ENCODE measurements around the gene FAM133A. TPM values are rescaled to one million over a fixed set of nuclear protein-coding genes. Genes with fewer than 3 reads are reported as not detected.

Gene FAM133A
- polyA plus RNA-seq, 1 donor (not counting 4 experiments of a cell fraction or from before 2014, with no cell fraction given) = not detected

DNA sequence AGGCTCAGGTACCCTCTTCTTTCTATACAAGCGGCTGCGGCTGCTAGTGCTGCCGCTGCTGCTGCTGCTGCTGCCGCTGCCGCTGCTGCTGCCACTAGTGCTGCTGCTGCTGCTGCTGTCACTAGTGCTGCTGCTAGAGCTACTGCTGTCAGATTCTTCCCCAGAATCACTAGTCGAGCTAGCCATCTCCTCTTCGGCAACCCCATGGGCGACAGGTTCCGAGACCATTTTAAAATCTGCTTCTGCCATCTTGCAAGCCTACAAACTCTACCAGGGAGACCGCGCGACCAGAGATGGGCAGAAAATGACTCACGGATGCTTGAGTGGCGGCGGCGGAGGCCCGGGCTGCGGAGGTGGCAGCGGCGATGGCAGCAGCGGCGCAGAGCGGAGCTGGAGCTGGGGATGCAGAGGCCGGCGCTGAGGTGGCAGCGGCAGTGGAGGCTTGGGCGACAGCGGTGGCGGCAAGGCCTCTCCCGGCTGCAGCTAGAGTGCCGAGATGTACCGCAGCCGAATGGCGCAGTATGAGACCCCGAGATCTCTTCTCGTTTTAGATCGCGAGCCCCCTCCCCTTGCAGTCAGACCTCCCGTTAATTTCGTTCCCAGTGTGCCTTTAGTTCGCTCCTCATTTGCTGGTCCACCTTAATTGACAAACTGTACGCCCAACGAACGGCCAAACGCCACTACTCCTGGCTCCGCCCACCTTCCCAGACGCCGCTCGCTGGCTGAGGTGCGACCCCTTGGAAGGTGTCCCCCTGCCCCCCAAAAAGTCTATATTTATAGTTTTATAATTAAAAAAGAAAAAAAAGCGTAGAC lies 744 bp upstream of the FAM133A start, which contains the start of gene NAP1L3:
Gene NAP1L3 (minus strand): TSS at position 523 of the 813 bp plus-strand sequence. CDS start 274 bp downstream, at position 249.
- peak within 1 kb of the TSS; percentile 15 for H3K9ac ChIP-seq (ENCODE audit: control insufficient read depth, extremely low read depth, insufficient read depth, low read length)

DNA sequence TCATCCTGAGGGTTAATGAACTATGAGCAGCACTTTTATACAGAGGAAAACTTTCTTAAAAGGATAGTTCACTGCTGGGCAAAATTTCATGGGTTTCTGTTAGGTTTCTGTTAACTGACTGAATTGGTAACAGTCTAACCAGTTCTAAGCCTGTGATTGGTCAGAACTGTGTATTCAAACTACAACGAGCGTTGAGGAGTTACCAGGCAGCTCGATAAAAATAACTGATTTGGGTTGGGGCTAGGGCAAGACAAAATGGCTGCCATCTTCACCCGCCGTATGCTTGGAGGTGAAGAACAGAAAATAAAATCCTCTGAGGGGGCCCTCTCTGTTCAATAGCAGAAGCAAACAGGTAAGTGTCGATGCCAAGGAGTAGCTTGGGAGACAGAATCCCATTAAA lies 22.0 kb downstream of the FAM133A start:
- no peaks in the 10 kb centered on the region for H3K79me2 ChIP-seq (ENCODE audit: control insufficient read depth, insufficient read depth, low read length)
- H3K4me1 ChIP-seq (ENCODE audit: control insufficient read depth, extremely low read depth, insufficient read depth, low read length) = no peaks in the 10 kb centered on the region
- H3K9ac ChIP-seq (ENCODE audit: control insufficient read depth, extremely low read depth, insufficient read depth, low read length) = no peak overlapping the region
- no peak overlapping the region for H3K27ac ChIP-seq (ENCODE audit: control insufficient read depth, insufficient read depth, low read length)
- dilution Hi-C loops (cut with MboI; ENCODE audit: extremely low pct_ligation_motif_present, low sequenced_read_pairs) = no loop called here
- no peaks in the 10 kb centered on the region for H3K9me3 ChIP-seq (ENCODE audit: control insufficient read depth, low read depth, low read length)
- no peak overlapping the region for H2AFZ ChIP-seq (ENCODE audit: control insufficient read depth, low read length)
- no peak overlapping the region for H3K4me3 ChIP-seq (ENCODE audit: control insufficient read depth in 2 of 3, extremely low read depth in 1 of 3, insufficient read depth in 2 of 3, low read depth in 1 of 3, low read length in 3 of 3)
- no peaks in the 10 kb centered on the region for H3K27me3 ChIP-seq (ENCODE audit: control insufficient read depth, extremely low read depth, insufficient read depth, low read length)
- H3K9me1 ChIP-seq (ENCODE audit: control insufficient read depth, extremely low read depth, insufficient read depth, low read length) = no peaks in the 10 kb centered on the region
- H3K4me2 ChIP-seq (ENCODE audit: control insufficient read depth, extremely low read depth, insufficient read depth, low read depth, low read length) = no peak overlapping the region
- DNase-seq (ENCODE audit: low read depth, low spot score) = no peak
- TF ChIP-seq EZH2 (IDR thresholded peaks at IDR 0.05; ENCODE audit: low read length) = no peak
- TF ChIP-seq, protein P1, sequence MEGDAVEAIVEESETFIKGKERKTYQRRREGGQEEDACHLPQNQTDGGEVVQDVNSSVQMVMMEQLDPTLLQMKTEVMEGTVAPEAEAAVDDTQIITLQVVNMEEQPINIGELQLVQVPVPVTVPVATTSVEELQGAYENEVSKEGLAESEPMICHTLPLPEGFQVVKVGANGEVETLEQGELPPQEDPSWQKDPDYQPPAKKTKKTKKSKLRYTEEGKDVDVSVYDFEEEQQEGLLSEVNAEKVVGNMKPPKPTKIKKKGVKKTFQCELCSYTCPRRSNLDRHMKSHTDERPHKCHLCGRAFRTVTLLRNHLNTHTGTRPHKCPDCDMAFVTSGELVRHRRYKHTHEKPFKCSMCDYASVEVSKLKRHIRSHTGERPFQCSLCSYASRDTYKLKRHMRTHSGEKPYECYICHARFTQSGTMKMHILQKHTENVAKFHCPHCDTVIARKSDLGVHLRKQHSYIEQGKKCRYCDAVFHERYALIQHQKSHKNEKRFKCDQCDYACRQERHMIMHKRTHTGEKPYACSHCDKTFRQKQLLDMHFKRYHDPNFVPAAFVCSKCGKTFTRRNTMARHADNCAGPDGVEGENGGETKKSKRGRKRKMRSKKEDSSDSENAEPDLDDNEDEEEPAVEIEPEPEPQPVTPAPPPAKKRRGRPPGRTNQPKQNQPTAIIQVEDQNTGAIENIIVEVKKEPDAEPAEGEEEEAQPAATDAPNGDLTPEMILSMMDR (optimal IDR thresholded peaks at IDR 0.05 in 1 of 3, IDR thresholded peaks at IDR 0.05 in 1 of 3, conservative IDR thresholded peaks at IDR 0.05 in 1 of 3; ENCODE audit: extremely low read depth in 1 of 3, insufficient read depth in 2 of 3, low read length in 3 of 3) = no peak
- FAIRE-seq = no peak
- no peaks in the 10 kb centered on the region for H4K20me1 ChIP-seq (ENCODE audit: control insufficient read depth, extremely low read depth, insufficient read depth, low read length)
- no peaks in the 10 kb centered on the region for H3K36me3 ChIP-seq (ENCODE audit: control insufficient read depth in 2 of 2, extremely low read depth in 1 of 2, insufficient read depth in 2 of 2, low read length in 2 of 2)

More for the DNA sequence above, 744 bp upstream of the FAM133A start, which contains the start of gene NAP1L3:
- H3K4me3 ChIP-seq (ENCODE audit: control insufficient read depth in 2 of 3, extremely low read depth in 1 of 3, insufficient read depth in 2 of 3, low read depth in 1 of 3, low read length in 3 of 3) = peak within 1 kb of the TSS; percentile 50 to 65 (median 62)
- no peaks in the 10 kb centered on the region for H3K36me3 ChIP-seq (ENCODE audit: control insufficient read depth in 2 of 2, extremely low read depth in 1 of 2, insufficient read depth in 2 of 2, low read length in 2 of 2)
- H4K20me1 ChIP-seq (ENCODE audit: control insufficient read depth, extremely low read depth, insufficient read depth, low read length) = no peaks in the 10 kb centered on the region
- peaks cover 12% of the 10 kb centered on the region for H3K27me3 ChIP-seq (ENCODE audit: control insufficient read depth, extremely low read depth, insufficient read depth, low read length)
- H3K4me1 ChIP-seq (ENCODE audit: control insufficient read depth, extremely low read depth, insufficient read depth, low read length) = peaks cover 2% of the 10 kb centered on the region
- H3K4me2 ChIP-seq (ENCODE audit: control insufficient read depth, extremely low read depth, insufficient read depth, low read depth, low read length) = peak within 1 kb of the TSS; percentile 66
- no peaks in the 10 kb centered on the region for H3K9me3 ChIP-seq (ENCODE audit: control insufficient read depth, low read depth, low read length)
- H3K79me2 ChIP-seq (ENCODE audit: control insufficient read depth, insufficient read depth, low read length) = no peaks in the 10 kb centered on the region
- H3K9me1 ChIP-seq (ENCODE audit: control insufficient read depth, extremely low read depth, insufficient read depth, low read length) = no peaks in the 10 kb centered on the region
- no peak within 1 kb of the TSS for H3K27ac ChIP-seq (ENCODE audit: control insufficient read depth, insufficient read depth, low read length)
- dilution Hi-C loops (cut with MboI; ENCODE audit: extremely low pct_ligation_motif_present, low sequenced_read_pairs) = no loop called here
- TF ChIP-seq, protein P1 (optimal IDR thresholded peaks at IDR 0.05 in 1 of 3, IDR thresholded peaks at IDR 0.05 in 1 of 3, conservative IDR thresholded peaks at IDR 0.05 in 1 of 3; ENCODE audit: extremely low read depth in 1 of 3, insufficient read depth in 2 of 3, low read length in 3 of 3) = no peak
- no peak for TF ChIP-seq EZH2 (IDR thresholded peaks at IDR 0.05; ENCODE audit: low read length)
- no peak for FAIRE-seq
- peak within 1 kb of the TSS; percentile 94 for H2AFZ ChIP-seq (ENCODE audit: control insufficient read depth, low read length)
- no peak for DNase-seq (ENCODE audit: low read depth, low spot score)
